GM18507 (cell line): ENCODE data around the gene GRB10.
"Not testable (repeated sequence)": the region's sequence is repeated elsewhere in the genome, so short reads cannot be mapped to it uniquely, and the experiment has no call there.

Experiments used
- DNase-seq: peaks from one replicate; pipeline ENCODE4 v3.0.0; 2011; ENCODE audit warnings: low read depth; ENCODE audit not compliant: insufficient read length; ENCODE audit errors: extremely low spot score
- FAIRE-seq: peaks from 2 replicates; lab custom pipeline; 2011; peaks lifted over from hg19 to GRCh38; lab: Jason Lieb, UNC

Gene GRB10

GRCh38 chr7:50553973-50554372 is 228.7 kb downstream of the GRB10 start:
- FAIRE-seq (no peak), DNase-seq (no peak)

DNA sequence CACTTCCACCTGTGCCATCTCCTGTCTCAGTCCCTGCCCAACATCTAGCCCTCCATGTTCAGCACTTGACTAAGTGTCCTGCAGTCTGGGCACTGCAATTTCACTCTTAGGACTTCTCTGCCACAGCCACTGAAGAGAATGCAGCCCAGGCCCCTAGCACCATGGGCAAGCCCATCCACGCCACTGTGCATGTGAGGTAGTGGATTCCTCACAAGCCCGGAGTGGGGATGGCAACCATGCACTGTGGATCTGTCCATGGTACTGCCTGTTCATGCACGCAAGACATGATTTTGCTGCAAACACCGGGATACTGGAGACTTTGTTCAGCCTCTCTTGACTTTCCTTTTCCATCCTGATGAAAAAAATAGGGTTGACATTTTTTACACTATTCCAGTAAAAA is 229.8 kb downstream of the GRB10 start:
- FAIRE-seq (no peak), DNase-seq (no peak)

- no peak for DNase-seq
- FAIRE-seq = no peak
These were observed 230.6 kb downstream of the GRB10 start for GRCh38 chr7:50552139-50552538.

DNA sequence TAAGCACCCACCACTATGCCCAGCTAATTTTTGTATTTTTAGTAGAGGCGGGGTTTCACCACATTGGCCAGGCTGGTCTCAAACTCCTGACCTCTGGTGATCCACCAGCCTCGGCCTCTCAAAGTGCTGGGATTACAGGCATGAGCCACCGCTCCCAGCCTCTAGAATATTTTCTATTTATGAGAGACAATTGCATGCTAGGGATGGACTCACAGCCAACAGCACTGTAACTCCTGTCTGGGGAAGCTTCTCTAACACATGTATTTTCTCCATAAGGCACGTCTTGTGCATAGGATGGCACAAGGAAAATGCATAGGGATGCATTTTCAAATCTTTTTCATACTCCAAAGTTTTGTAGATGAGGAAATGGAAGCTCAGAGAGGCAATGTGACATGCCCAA is 237.1 kb downstream of the GRB10 start:
- not testable (repeated sequence) for DNase-seq, FAIRE-seq

GRCh38 chr7:50544992-50545391 is 237.7 kb downstream of the GRB10 start:
- DNase-seq (no peak), FAIRE-seq (no peak)

DNA sequence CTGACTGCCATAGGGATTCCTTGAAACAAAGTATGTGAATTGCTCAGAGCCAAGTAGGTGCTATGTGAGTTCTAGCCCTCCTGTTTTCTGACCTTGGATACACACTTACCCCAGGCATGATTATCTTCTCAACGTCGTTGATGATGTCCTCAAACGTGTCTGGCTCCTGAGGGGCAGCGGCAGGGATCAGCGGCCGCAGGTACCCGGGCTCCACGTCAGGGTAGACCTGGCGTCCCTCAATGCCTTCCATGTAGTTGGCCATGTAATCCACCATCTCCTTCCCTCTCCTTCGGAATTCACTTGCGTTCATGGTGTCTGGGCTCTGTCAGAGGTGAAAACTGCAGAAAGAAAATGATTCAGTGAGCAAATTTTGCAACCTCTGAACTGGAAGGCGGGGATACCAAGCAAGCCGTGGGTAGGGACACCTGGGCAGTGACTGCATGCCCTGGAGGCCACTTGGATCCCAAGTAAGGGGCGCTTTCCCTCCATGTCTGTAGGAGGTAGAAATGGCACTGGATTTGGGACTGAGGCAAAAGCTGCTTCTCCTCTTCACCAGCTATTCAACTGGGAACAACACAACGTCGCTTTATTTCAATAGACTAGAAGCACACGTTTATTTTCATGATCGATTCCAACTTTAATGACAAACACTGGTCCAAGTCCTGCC is 238.8 kb downstream of the GRB10 start:
- DNase-seq (no peak), FAIRE-seq (no peak)

DNA sequence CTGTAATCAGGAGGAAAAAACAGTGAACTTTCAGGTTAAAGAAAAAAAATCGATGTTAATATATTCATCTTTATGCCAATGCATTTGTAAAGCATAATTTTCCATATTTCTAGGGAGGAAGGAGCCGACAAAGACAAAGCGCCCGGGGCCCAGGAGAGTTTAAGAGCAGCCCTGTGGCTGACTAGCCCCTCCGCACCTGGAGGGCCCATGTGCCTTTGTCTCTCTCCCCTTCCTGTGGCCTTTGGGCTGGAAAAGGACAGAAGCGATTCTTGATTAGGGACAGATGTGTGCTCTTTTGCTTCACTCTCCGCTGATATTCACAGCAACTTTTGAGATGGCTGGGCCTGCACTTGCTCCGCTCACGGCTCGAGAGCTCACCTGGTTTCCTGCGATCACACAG is 240.6 kb downstream of the GRB10 start:
- FAIRE-seq = no peak

DNA sequence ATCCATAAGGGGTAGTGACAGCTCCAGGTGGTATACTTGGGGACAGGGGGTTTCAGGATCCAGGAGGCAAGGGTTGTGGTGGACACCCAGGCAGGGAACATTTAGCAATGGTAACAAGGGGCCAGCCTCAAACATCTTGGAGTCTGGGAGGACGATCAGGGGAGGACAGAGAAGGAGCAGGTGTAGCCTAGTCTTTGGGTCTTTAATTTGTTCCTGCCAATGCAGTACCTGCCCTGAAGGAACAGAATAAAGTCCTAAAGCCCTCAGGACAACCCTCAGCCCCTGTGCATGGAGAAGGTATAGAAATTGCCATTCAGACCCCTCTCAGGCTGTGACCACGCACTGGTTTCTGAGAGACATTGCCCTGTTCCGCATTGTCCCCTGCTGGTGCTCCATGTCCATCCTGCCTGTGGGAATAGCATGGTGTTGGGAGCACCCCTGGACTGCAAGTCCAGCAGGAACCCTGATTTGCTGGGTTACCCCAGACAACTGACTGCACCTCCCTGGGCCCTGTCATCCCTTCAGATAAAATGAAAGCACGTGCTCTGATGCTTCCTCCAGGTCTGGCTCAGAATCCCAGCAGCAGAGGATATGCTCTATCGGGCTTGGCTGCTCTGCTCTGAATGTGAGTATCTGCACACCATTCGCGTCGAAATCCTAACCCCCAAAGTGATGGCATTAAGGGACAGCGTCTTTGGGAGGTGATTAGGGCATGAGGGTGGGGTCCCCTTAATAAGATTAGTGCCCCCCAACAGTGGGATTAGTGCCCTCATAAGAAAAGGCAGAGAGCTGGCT is 241.7 kb downstream of the GRB10 start:
- no peak for DNase-seq
- FAIRE-seq = no peak

More for the DNA sequence above, 240.6 kb downstream of the GRB10 start:
- no peak for DNase-seq
